ENCODE data around the gene URAD.
"Not testable (repeated sequence)": the region's sequence is repeated elsewhere in the genome, so short reads cannot be mapped to it uniquely, and the experiment has no call there.

URAD gene, protein sequence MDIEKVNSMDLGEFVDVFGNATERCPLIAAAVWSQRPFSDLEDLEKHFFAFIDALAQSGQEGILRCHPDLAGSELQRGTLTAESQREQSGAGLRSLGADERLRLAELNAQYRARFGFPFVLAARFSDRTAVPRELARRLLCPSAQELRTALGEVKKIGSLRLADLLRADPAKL

DNA sequence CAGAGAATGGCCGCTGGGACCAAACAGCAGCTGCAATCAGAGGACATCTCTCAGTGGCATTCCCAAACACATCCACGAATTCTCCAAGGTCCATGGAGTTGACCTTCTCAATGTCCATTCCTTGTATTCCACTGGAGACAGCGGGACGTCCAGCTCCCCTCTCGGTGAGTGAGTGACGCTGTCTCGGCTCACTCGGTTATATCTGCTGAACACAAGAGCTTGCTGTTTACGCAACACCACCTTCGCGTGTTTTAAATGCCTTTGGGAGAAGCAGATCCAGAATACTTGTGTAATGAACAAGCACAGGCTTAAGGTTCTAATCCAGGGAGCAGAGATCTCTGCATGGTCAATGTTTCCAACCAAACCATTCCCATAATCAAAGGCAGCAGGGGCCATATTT lies at the start of gene URAD:
TSS of gene URAD (minus strand) at position 174 of the 400 bp plus-strand sequence. CDS start at position 118, 56 bp downstream.
- no peak for DNase-seq (ENCODE audit: low read depth in 2 of 2)

DNA sequence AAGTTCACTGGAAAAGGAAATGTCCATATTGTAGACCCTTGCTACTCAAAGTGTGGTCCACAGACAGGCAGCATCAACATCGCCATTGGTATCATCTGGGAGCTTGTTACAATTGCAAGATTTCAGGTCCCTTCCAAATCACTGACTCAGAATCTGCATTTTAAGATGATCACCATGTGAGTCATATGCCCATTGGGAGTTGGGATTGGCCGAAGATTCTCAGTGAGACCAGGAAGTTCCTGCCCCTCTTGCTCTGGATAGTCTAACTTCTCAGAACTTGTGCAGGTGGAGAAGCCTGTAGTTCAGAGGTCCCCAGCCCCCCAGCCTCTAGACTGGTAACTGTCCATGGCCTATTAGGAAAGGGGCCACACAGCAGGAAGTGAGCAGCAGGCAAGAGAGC lies 48.9 kb upstream of the URAD start:
- no peak for DNase-seq (ENCODE audit: low read depth in 2 of 2)

DNA sequence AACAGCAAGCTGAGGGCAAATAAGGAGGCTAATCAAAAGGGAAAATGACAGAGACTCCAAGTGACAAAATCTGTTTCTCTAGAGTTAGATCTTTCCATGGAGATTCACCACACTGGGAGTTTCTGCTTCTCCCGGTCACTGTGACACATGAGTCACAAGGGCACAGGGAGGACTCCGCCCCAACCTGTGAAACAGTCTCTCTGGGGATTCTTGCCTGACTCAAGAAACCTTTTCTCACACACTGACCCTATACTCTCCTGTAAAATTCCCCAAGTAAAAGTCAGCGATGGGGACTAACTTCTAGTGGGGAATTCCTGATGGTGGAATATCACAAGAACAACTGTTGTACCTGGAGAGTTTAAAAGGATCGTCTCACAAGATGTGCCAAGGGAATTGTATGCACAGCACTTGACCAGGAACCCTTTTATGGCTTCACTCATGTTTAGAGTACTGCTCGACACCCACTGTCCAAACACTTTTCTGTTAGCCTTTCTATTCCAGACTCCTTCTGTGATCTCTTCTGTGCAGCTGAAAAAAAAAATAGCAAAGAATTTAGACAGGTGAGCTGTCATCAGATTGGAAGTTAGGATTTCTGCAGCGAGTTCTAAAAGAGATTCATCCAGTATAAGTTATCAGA lies 46.8 kb upstream of the URAD start:
- DNase-seq (ENCODE audit: low read depth in 2 of 2), result no peak

DNA sequence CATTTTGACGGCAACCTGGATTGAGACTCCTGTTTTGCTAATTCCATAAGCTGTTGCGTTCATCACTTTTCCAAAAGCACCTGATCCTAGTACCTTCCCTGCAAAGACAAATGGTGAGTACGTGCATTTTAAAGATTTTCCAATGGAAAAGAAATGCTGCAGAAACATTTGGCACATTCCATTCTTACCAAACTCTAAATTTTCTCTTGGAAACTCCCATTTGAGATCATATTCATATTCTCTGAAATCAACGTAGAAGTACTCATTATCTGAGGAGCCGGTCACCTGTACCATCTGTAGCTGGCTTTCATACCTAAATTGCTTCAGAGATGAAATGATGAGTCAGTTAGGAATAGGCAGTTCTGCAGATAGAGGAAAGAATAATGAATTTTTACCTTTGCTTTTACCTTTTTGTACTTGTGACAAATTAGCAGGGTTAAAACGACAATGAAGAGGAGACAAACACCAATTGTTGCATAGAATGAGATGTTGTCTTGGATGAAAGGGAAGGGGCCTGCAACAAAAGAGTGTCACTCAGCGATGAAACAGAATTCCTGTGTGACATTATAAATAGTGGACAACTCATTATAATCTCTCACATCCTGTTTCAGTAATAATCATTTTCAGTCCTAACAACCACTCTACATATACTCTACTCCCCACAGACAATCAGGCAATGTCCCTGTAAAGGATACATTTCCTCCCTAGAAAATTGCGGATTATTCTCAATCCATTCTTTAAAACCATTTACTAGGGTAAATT lies 45.6 kb upstream of the URAD start:
- DNase-seq (ENCODE audit: low read depth in 2 of 2), result no peak

DNA sequence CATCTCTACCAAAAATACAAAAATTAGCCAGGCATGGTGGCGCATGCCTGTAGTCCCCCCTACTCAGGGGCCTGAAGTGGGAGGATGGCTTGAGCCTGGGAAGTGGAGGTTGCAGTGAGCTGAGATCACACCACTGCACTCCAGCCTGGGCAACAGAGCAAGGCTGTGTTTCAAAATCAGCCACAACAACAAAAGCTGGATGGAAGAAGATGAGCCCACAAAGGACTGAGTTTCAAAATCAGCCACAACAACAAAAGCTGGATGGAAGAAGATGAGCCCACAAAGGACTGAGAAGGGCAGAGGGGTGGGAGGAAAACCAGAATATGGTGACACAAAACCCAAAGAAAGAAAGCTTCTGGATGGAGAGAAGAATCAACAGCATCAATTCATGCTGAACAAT lies 43.9 kb upstream of the URAD start:
- DNase-seq (ENCODE audit: low read depth in 2 of 2), result not testable (repeated sequence)

DNA sequence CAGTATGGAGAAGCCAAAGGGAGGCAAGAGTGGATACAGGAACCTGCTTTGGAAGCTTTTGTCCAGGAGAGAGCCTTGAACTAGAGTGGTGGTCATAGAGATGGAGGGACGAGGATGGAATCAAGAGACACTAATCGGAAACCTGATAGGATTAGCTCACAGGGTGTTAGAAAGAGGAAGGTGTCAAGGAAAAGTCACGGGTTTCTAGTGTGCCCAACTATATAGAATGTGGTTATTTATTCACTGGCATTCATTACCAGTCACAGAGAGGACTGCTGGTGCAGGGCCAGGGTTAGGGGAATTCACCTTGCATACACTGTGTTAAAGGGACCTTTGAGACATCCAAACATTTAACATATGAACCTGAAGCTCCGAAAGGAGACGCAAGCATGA lies 43.4 kb upstream of the URAD start:
- DNase-seq (ENCODE audit: low read depth in 2 of 2), result no peak

DNA sequence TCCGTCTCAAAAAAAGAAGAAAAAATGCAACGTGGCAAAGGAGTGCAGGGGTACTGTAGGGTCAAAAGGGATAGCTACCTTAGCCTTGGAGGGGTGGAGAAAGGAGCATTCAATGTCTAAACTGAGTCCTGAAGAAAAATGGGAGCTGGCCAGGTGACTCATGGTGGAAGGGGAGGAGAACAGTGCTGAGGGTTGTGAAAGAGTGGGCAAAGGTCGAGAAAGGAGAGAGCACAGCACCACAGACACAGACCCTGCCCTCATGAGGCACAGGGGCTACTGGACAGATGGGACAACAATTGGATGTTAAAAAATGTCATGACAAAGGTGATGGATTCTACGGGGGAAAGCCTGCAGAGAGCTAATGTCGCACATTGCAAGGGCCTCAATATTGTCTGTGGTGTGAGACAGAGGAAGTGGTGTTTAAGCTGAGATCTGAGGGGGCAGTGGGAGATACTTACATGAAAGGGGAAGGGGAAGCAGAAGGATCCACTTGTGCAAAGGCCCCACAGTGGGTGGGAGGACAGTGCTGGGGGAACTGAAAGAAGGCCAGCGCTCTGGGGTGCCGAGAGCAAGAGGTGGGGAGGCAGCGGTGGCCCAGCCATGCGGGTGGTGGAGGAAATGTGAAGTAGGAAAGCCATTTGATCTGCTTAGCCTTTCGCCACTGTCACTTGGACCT lies 42.9 kb upstream of the URAD start:
- DNase-seq (ENCODE audit: low read depth in 2 of 2), result no peak

DNA sequence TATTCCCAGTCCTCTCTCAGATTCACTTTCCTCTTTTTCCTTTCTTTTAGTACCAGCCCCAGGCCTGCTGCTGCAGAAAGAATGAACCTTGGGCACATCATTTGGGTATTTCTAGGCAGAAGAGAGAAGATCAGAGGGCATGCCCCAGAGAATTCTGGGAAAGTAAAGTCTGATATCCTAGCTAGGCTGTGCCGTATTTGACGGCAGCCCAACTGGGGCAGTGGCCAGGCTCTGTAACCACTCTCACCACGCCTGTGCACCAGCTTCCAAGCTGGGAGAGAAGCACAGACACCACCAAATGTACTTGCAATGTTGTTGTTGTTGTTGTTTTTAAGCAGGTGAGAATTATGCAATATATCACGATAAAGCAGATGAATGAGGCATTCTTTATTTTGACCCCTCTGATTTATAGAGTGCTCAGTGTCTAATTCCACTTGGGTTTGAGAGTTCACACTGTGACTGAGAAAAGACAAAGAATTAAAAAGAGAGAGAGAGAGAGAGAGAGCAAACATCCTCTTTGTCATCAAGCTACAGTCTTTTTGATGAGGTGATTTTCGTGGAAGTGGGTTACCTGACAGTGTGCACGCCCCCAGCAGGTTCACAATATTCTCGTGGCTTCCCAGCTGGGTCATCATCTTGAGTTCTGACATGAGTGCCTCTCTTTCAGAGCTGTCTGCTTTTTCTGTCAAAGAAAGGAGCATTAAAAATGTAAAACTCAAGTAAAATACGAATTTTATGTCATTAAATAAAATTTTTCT lies 39.3 kb upstream of the URAD start:
- no peak for DNase-seq (ENCODE audit: low read depth in 2 of 2)

DNA sequence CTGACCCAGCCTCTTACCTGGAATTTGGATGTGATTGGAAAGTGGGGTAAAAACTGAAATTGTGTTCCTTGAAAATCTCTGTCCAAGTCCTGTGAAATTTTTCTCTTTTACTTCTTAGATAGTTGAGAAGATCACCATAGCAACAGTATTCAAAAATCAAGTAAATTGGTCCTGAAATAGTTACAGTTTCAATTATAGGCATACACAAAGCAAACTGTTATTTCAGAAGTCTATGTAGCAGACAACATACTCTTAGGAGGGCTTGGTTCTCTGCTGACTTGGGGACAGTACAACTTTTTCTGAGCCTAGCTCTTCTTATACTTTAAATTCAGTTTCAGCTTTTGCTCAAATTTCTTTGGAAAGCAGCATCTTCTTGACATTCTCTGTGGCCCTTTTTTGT lies 38.6 kb upstream of the URAD start:
- no peak for DNase-seq (ENCODE audit: low read depth in 2 of 2)

DNA sequence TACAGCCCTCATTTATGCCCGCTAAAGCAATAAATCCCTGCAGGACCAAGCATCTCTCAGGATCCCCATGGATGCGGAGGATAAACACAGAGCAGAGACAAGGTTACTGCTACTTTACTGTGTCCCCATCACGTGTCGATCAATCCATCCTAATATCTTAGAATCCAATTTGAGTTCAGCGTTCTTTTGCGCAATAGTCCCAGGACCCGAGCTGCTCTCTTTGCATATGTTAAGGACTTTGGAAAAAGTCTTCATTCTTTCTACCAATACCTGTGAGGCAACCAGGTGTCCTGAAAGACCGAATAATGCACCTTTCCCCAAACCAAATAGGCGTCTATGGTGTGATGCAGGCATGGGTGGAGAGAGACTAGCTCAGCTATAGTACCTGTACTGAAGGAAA lies 38.0 kb upstream of the URAD start:
- DNase-seq (ENCODE audit: low read depth in 2 of 2), result no peak

DNA sequence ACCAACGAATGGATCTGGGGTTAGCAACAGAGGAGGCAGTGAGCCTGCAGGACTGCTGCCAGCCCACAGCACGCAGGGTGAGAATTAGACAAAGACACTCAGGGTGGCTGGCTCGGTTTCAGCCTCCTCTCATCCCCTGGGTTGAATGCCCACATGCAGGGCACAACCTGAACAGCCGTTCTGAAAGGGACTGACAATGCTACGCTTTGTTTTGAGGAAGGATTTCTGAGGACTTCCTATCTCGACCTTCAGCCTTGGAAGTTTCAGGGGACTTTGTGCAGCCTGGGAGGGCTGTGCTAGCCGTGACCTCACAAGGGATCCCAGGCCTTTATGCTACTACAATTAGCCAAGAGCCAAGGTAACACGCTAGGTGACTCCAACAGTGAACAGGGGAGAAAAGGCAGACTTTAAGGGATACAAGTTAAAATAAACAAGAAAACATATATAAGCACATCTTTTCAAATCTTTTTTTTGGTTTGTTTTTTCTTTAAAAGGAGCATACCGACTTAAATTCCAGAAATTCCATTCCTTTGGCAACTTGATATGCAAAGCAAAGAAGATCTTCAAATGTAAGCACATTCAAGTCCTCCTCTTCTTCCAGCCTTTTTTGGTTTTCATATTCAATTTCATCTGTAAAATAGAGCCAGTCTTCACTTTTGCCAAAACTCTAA lies 34.5 kb upstream of the URAD start:
- DNase-seq (ENCODE audit: low read depth in 2 of 2), result no peak

DNA sequence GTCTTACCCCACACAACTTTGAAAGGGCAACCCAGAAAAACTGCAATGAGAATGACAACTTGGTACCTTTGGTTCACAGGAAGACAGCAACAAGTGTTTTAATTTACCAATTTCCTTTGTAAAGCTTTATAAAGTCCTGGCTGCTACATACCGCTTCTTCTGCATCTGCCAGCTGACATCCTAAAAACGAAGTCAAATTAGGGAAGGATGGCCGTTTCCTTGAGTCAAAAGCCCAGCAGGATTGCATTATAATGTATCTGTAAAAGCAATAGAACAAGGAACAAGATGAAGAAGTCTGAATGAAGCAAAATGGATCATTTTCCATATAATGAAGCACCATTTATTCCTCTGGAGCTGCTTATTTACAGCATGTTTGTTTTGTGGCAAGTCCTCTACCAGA lies 25.8 kb upstream of the URAD start:
- no peak for DNase-seq (ENCODE audit: low read depth in 2 of 2)

DNA sequence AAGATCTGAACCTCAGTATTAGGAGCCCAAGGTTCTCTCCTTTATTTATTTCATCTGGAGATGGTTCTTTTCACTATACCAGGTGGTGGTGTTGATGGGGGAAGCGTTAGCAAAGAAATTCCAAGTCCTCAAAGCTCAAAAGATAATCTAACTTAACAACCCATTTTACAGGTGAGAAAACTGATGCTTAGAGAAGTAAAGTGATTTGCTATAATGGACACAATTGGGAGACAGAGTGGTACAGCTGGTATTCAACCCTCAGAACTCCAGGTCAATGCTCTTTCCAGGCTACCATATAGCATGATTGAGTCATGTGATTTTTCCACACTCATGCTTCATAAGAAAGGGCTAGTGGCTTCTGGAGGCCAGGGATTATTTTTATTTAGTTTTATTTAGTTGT lies 25.0 kb upstream of the URAD start:
- no peak for DNase-seq (ENCODE audit: low read depth in 2 of 2)

DNA sequence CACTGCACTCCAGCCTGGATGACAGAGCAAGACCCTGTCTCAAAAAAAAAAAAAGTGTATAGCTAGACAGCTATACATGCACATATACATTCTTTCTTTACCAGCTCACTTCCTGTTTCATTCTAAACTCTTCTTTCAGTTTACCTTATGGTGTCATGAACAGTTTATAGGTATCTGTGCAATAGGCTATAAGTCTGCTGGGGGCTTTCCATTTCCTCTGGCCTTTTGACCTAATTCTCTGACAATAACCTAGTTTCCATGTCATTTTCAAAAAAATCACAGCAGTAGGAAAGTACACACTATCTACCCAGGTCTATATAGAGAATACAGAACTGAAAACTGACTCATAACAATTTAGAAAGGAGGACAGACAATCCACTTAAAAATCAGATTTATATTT lies 24.4 kb upstream of the URAD start:
- DNase-seq (ENCODE audit: low read depth in 2 of 2), result no peak

DNA sequence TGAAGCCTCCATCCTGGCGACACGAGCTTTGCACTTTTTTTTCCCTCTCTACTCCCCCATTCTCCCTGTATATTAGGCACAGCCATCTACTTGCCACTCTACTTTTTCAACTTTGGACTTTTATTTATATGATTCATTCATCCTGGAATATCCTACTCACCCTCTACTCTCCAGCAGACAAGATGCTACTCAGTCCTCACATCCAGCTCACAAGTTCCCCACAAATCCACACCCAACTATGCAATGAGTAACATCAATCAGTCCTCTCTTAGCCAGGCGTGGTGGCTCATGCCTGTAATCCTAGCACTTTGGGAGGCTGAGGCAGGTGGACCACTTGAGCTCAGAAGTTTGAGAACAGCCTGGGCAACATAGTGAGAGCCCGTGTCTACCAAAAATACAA lies 23.9 kb upstream of the URAD start:
- no peak for DNase-seq (ENCODE audit: low read depth in 2 of 2)

DNA sequence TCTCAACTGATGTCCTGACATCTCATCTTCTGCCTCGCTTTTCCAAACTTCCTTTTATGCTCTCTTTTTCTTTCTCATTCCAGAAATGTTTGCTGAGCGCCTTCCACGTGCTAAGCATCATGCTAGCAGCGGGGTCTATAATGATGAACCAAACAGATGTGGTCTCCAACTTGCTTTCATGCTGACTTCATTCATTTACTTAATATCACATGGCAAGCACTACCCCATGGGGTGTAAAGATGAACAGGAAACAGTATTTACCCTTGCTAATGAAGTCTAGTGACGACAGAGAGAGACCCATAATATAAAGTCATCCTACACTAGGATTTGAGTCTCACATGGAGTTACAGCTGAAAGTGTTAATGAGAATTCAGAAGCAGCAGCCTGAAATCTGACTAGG lies 21.6 kb upstream of the URAD start:
- no peak for DNase-seq (ENCODE audit: low read depth in 2 of 2)

DNA sequence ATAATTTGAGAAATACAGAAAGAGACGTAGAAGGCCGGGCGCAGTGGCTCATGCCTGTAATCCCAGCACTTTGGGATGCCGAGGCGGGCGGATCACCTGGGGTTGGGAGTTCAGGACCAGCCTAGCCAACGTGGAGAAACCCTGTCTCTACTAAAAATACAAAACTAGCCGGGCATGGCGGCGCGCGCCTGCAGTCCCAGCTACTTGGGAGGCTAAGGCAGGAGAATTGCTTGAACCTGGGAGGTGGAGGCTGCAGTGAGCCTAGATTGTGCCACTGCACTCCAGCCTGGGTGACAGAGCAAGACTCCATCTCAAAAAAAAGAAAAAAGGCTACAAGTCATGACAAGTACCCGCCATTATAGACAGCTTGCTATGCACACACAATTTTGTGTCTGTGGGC lies 16.5 kb upstream of the URAD start:
- not testable (repeated sequence) for DNase-seq (ENCODE audit: low read depth in 2 of 2)

DNA sequence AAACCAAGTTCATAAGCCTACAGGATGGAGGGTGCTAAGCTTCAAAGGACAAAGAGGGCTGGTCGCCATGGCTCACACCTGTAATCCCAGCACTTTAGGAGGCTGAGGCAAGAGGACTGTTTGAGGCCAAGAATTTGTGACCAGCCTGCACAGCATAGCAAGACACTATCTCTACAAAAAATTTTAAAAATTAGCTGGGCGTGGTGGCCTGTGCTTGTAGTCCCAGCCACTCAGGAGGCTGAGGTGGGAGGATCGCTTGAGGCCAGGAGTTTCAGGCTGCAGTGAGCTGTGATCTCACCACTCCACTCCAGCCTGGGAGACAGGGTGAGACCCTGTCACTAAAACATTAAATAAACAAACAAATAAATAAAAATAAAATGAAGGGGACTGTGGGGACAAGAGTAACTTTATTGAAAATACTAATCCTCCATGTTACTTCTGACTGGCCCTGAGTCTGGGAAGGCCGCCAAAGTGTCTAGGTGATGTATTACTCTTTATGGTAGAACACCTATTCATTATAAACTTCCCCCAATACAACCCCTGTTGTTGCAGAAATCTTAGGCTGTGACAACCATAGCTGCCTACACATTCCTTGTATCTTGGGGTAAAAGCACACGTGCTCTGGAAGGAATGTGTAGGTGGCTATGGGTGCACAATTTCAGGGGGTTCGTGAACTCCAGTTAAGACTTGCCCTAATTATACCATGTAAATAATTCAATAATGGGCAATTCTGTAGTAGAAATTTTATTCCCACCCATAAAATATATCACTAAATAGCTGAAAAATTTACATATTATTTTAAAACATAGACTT lies 14.6 kb upstream of the URAD start:
- no peak for DNase-seq (ENCODE audit: low read depth in 2 of 2)

DNA sequence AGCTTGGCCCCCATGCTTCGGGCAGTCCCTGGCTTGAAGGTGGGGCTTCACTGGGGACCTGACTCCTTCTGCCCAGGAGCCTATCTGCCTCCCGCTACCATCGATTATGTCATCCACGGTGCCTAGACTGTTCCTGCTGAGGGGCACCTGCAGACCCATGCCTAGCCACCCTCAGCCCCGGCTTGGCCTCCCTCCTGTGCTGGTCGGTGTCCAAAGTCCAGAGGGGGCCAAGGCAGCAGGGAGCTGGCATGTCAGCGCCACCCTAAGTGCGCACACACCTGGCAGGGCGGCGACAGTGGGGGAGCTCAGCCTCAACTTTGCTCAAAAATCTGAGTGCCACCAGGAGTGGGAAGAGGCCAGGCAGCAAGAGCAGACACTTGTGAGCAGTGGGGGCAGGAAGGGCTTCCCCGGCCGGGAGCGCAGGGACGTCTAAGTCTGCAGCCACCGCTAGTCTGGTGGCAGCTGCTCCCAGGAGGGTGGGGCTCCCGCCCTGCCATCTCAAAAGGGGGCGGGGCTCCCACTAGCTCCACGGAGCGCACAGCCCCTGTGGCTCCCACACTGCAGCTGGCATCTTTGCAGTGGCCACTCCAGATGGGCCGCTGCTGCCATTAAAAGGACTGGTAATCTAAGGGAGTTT lies 13.5 kb upstream of the URAD start:
- DNase-seq (ENCODE audit: low read depth in 2 of 2), result no peak

DNA sequence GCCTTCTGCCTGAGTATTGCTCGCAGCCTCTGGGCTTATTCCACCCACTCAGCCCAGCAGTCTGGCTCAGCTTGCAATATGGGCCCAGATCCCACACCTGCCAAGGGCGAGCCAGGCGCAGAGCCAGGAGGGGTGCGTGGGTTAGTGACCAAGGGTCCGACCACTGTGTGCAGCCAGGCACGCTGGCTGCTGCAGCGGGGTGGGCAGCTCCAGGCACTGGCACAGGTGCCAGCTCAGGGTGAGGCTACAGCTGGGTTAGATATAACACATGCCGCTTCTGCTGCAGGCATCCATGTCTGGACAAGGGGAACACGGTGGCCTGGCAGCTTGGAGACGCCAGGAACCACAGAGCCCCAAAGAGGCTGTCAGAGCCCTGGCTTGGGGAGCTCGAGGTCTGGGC lies 12.6 kb upstream of the URAD start:
- no peak for DNase-seq (ENCODE audit: low read depth in 2 of 2)
